Mesodermal cell (in vitro differentiated cells): Measurements from ENCODE around the gene CTSO.

Experiments used
- H3K27ac ChIP-seq: 2 replicates; pipeline ENCODE4 v1.7.0; 2013; ENCODE audit warnings: mild to moderate bottlenecking, low read depth, low read length, moderate library complexity; ENCODE audit not compliant: severe bottlenecking
- H3K36me3 ChIP-seq: 2 replicates; pipeline ENCODE4 v1.7.1; 2013; ENCODE audit warnings: mild to moderate bottlenecking, low read length, moderate library complexity; ENCODE audit not compliant: control insufficient read depth, insufficient read depth
- H3K4me1 ChIP-seq: one replicate; pipeline ENCODE4 v1.7.1; 2013; ENCODE audit warnings: mild to moderate bottlenecking, low read length; ENCODE audit not compliant: insufficient read depth, control insufficient read depth, poor library complexity, severe bottlenecking
- H3K4me3 ChIP-seq: 2 replicates; pipeline ENCODE4 v1.7.0; 2013; ENCODE audit warnings: low read length, control low read depth, mild to moderate bottlenecking; ENCODE audit not compliant: insufficient read depth, poor library complexity, severe bottlenecking; ENCODE audit errors: extremely low read depth
- H3K9me3 ChIP-seq: 2 replicates; pipeline ENCODE4 v1.7.1; 2013; ENCODE audit warnings: mild to moderate bottlenecking, low read length, moderate library complexity; ENCODE audit not compliant: control insufficient read depth
- WGBS, 2 experiments: methylation state at CpG; one replicate each; pipeline ENCODE4 v1.1.5; 2013; ENCODE audit warnings: missing lambda C conversion rate in 2 of 2; ENCODE audit not compliant: insufficient coverage in 2 of 2; 5-methylcytosine and 5-hydroxymethylcytosine counted together

CTSO gene

GRCh38 chr4:155889031-155889793, 64.5 kb downstream of the CTSO start:
- Histone ChIP-seq H3K27ac (no peak overlapping the region), H3K36me3 (no peaks in the 10 kb centered on the region), H3K4me1 (no peaks in the 10 kb centered on the region), H3K9me3 (peaks cover 9% of the 10 kb centered on the region), H3K4me3 (no peak overlapping the region)
- 64 to 73% methylated on average over 2 to 4 of the region's 5 CpGs for WGBS, 2 experiments

- WGBS, 2 experiments = 0 to 61% methylated on average over 1 to 3 of the region's 6 CpGs
Observed at GRCh38 chr4:155887847-155888570, 65.7 kb downstream of the CTSO start.

GRCh38 chr4:155887045-155887444, 66.6 kb downstream of the CTSO start:
- Histone ChIP-seq H3K4me3 (no peak overlapping the region), H3K36me3 (no peaks in the 10 kb centered on the region), H3K9me3 (peaks cover 16% of the 10 kb centered on the region), H3K4me1 (no peaks in the 10 kb centered on the region), H3K27ac (no peak overlapping the region)
- WGBS, 2 experiments = no CpG with 5 or more reads among the region's 1 CpG

More at GRCh38 chr4:155887847-155888570, 65.7 kb downstream of the CTSO start:
- Histone ChIP-seq H3K9me3 (peaks cover 16% of the 10 kb centered on the region), H3K27ac (no peak overlapping the region), H3K4me1 (no peaks in the 10 kb centered on the region), H3K4me3 (no peak overlapping the region), H3K36me3 (no peaks in the 10 kb centered on the region)

DNA sequence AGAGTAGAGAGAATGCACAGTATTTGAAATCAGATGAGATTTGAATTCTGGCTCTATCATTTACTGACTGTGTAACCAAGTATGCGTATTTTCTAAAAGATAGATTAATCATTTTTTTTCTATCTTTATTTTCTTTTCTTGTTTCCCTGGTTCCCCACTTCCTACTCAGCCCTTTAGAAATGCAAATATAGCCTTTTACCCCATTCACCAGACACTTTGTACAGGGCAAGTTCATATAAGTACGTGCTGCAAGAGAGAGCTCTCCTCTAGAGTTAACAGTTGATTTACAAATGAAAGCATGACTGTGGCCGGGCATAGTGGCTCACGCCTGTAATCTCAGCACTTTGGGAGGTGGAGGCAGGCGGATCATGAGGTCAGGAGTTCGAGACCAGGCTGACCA, 68.0 kb downstream of the CTSO start:
- Histone ChIP-seq H3K4me1 (no peaks in the 10 kb centered on the region), H3K36me3 (no peaks in the 10 kb centered on the region), H3K9me3 (peaks cover 13% of the 10 kb centered on the region), H3K4me3 (no peak overlapping the region), H3K27ac (no peak overlapping the region)
- 77 to 83% methylated on average over 3 to 4 of the region's 6 CpGs for whole genome bisulfite sequencing, 2 experiments

GRCh38 chr4:155883895-155884294, 69.8 kb downstream of the CTSO start:
- H3K4me3 ChIP-seq = no peak overlapping the region
- no peak overlapping the region for H3K27ac ChIP-seq
- no peaks in the 10 kb centered on the region for H3K36me3 ChIP-seq
- 92 to 96% methylated on average over 3 of the region's 3 CpGs for WGBS, 2 experiments
- H3K9me3 ChIP-seq = peaks cover 7% of the 10 kb centered on the region
- no peaks in the 10 kb centered on the region for H3K4me1 ChIP-seq

GRCh38 chr4:155881555-155881954, 72.1 kb downstream of the CTSO start:
- H3K27ac ChIP-seq = no peak overlapping the region
- H3K4me1 ChIP-seq = no peaks in the 10 kb centered on the region
- WGBS, 2 experiments = 80% methylated on average over 1 of the region's 1 CpG; no CpG with 5 or more reads in 1 of the 2 experiments
- H3K4me3 ChIP-seq = no peak overlapping the region
- H3K9me3 ChIP-seq = peaks cover 7% of the 10 kb centered on the region
- no peaks in the 10 kb centered on the region for H3K36me3 ChIP-seq

- H3K9me3 ChIP-seq = peaks cover 7% of the 10 kb centered on the region
- H3K4me1 ChIP-seq = no peaks in the 10 kb centered on the region
- no peak overlapping the region for H3K4me3 ChIP-seq
- no peaks in the 10 kb centered on the region for H3K36me3 ChIP-seq
- no peak overlapping the region for H3K27ac ChIP-seq
Observed at GRCh38 chr4:155879767-155880166, 73.9 kb downstream of the CTSO start.

DNA sequence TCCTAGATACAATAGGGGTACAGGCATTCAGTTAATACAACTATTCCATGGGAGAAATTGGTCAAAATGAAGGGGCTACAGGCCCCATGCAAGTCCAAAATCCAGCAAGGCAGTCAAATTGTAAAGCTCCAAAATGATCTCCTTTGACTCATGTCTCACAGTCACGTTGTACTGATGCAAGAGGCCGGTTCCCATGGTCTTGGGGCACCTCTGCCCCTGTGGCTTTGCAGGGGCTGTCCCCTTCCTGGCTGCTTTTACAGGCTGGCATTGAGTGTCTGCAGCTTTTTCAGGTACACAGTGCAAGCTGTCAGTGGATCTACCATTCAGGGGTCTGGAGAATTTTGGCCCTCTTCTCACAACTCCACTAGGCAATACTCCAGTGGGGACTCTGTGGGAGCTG, 75.1 kb downstream of the CTSO start:
- no peak overlapping the region for H3K27ac ChIP-seq
- no peaks in the 10 kb centered on the region for H3K4me1 ChIP-seq
- H3K9me3 ChIP-seq = peaks cover 5% of the 10 kb centered on the region
- no peaks in the 10 kb centered on the region for H3K36me3 ChIP-seq
- 40 to 45% methylated on average over 2 of the region's 2 CpGs for WGBS, 2 experiments
- H3K4me3 ChIP-seq = no peak overlapping the region

- H3K27ac ChIP-seq = no peak overlapping the region
- 95% methylated on average over 3 of the region's 4 CpGs; no CpG with 5 or more reads in 1 of the 2 experiments for WGBS, 2 experiments
Observed at GRCh38 chr4:155877971-155878370, 75.7 kb downstream of the CTSO start.

DNA sequence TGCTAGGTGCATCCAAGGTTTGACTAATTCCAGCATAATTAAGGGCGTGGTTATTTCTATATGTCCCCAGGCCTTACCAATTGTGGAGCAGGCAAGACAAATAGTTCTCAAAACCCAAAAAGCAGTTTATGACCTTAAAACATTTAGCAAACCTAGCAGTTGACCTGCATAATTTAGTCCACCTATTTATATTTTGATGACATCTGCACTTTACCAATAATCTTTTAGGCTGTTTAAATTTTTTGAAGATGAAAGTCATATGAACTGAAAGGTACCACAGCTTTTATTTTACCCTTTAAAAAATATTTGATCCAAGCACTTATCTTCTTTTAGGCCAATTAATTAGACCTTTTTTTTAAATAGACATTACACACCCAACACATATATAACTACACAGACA, 77.8 kb downstream of the CTSO start:
- Histone ChIP-seq H3K4me1 (no peaks in the 10 kb centered on the region), H3K27ac (no peak overlapping the region), H3K36me3 (no peaks in the 10 kb centered on the region), H3K9me3 (peaks cover 3% of the 10 kb centered on the region), H3K4me3 (no peak overlapping the region)
- 20% methylated on average over 1 of the region's 1 CpG; no CpG with 5 or more reads in 1 of the 2 experiments for WGBS, 2 experiments

More at GRCh38 chr4:155877971-155878370, 75.7 kb downstream of the CTSO start:
- H3K9me3 ChIP-seq = peaks cover 3% of the 10 kb centered on the region
- no peaks in the 10 kb centered on the region for H3K4me1 ChIP-seq
- H3K36me3 ChIP-seq = no peaks in the 10 kb centered on the region
- no peak overlapping the region for H3K4me3 ChIP-seq
